PFSK-1 (cell line): ENCODE measurements around the gene CTNNA3.

Experiments used
- FOXP2 ChIP-seq: optimal IDR thresholded peaks from 2 replicates; pipeline ENCODE3; 2011; ENCODE audit warnings: borderline replicate concordance, control low read depth, inconsistent platforms; ENCODE audit not compliant: insufficient read depth; ENCODE audit errors: extremely low read length, extremely low read depth
- POLR2AphosphoS5 ChIP-seq: IDR thresholded peaks from 2 replicates; pipeline ENCODE4 v1.6.1; 2012; ENCODE audit warnings: low read depth, mild to moderate bottlenecking, control low read depth, low read length, moderate library complexity
- REST ChIP-seq, 2 experiments: IDR thresholded peaks; 2 replicates each; pipeline versions ENCODE4 v1.6.1 to v1.8.0; 2011 to 2012; ENCODE audit warnings: low read depth in 2 of 2, low read length in 2 of 2, control low read depth in 1 of 2, inconsistent platforms in 1 of 2, mild to moderate bottlenecking in 1 of 2, moderate library complexity in 1 of 2; ENCODE audit not compliant: insufficient read depth in 1 of 2
- SIN3A ChIP-seq: IDR thresholded peaks from 2 replicates; pipeline ENCODE4 v1.6.1; 2012; ENCODE audit warnings: mild to moderate bottlenecking, low read length, moderate library complexity, borderline replicate concordance; ENCODE audit not compliant: insufficient read depth
- TAF1 ChIP-seq: IDR thresholded peaks from 2 replicates; pipeline ENCODE4 v1.6.1; 2012; ENCODE audit warnings: low read length, control low read depth, borderline replicate concordance; ENCODE audit not compliant: insufficient read depth

Gene CTNNA3

GRCh38 chr10:66823301-66823700 is 872.7 kb downstream of the CTNNA3 start:
- TF ChIP-seq POLR2AphosphoS5 (no peak), TAF1 (no peak), SIN3A (no peak), FOXP2 (no peak), REST (IDR thresholded peaks at IDR 0.05; ENCODE audit: insufficient read depth in 1 of 2, low read depth in 2 of 2, low read length in 2 of 2) (no peak)

- TF ChIP-seq REST (IDR thresholded peaks at IDR 0.05; ENCODE audit: insufficient read depth in 1 of 2, low read depth in 2 of 2, low read length in 2 of 2) (no peak), TAF1 (no peak), POLR2AphosphoS5 (no peak), SIN3A (no peak), FOXP2 (no peak)
Measured at GRCh38 chr10:66822801-66823200, 873.2 kb downstream of the CTNNA3 start.

- TF ChIP-seq SIN3A (no peak), POLR2AphosphoS5 (no peak), FOXP2 (no peak), TAF1 (no peak), REST (IDR thresholded peaks at IDR 0.05; ENCODE audit: insufficient read depth in 1 of 2, low read depth in 2 of 2, low read length in 2 of 2) (no peak)
Measured at GRCh38 chr10:66819691-66820090, 876.3 kb downstream of the CTNNA3 start.

- no peak for TF ChIP-seq SIN3A
- TF ChIP-seq POLR2AphosphoS5, result no peak
Measured at GRCh38 chr10:66813122-66813521, 882.9 kb downstream of the CTNNA3 start.

- TF ChIP-seq REST (IDR thresholded peaks at IDR 0.05; ENCODE audit: insufficient read depth in 1 of 2, low read depth in 2 of 2, low read length in 2 of 2) (no peak), TAF1 (no peak), POLR2AphosphoS5 (no peak), FOXP2 (no peak), SIN3A (no peak)
Measured at GRCh38 chr10:66811211-66811610, 884.8 kb downstream of the CTNNA3 start.

GRCh38 chr10:66809402-66809801 is 886.6 kb downstream of the CTNNA3 start:
- TF ChIP-seq SIN3A (no peak), TAF1 (no peak), REST (IDR thresholded peaks at IDR 0.05; ENCODE audit: insufficient read depth in 1 of 2, low read depth in 2 of 2, low read length in 2 of 2) (no peak), FOXP2 (no peak), POLR2AphosphoS5 (no peak)
